MCF 10A (cell line): ENCODE data around the gene FRAS1. TPM values are rescaled to one million over a fixed set of nuclear protein-coding genes. Genes with fewer than 3 reads are reported as not detected.
A peak's percentile ranks its signal among the peaks of the same experiment; 100 is the strongest.

ENCODE experiments used
- BruUV-seq: library from RNA; stranded (reverse); fragments of 400-500 nt; replicated peaks from 2 replicates; lab custom pipeline; 2021; lab: Mats Ljungman, UMichigan
- CTCF ChIA-PET: fragments of 300-600 bp; sonication (Branson Sonifier 250); formaldehyde crosslinking; extraction: SDS; loops from one replicate; lab custom pipeline; 2021; ENCODE audit warnings: antibody characterized with exemption, inconsistent platforms; lab: Yijun Ruan, JAX
- POLR2A ChIA-PET: fragments of 300-600, 350-650 bp; sonication (Branson Sonifier 250); formaldehyde crosslinking; extraction: SDS; loops from one replicate; lab custom pipeline; 2020; ENCODE audit warnings: antibody characterized with exemption, inconsistent platforms; lab: Yijun Ruan, JAX
- DNase-seq: peaks from one replicate; pipeline ENCODE4 v3.0.0-alpha.2; 2018; ENCODE audit not compliant: unreplicated experiment
- H3K27ac Mint-ChIP-seq: one replicate; pipeline ENCODE4 v1.8.0; 2022; ENCODE audit warnings: mild to moderate bottlenecking, low read depth, mixed read lengths; ENCODE audit not compliant: unreplicated experiment
- H3K27me3 Mint-ChIP-seq: one replicate; pipeline ENCODE4 v1.8.0; 2022; ENCODE audit warnings: mixed read lengths; ENCODE audit not compliant: insufficient read depth, unreplicated experiment
- H3K36me3 Mint-ChIP-seq: one replicate; pipeline ENCODE4 v1.8.0; 2022; ENCODE audit warnings: mild to moderate bottlenecking, moderate library complexity, mixed read lengths; ENCODE audit not compliant: insufficient read depth, unreplicated experiment
- H3K4me1 Mint-ChIP-seq: one replicate; pipeline ENCODE4 v1.8.0; 2022; ENCODE audit warnings: mixed read lengths; ENCODE audit not compliant: insufficient read depth, unreplicated experiment
- H3K4me3 Mint-ChIP-seq: one replicate; pipeline ENCODE4 v1.8.0; 2022; ENCODE audit warnings: mild to moderate bottlenecking, moderate library complexity, mixed read lengths; ENCODE audit not compliant: unreplicated experiment
- H3K9me3 Mint-ChIP-seq: one replicate; pipeline ENCODE4 v1.8.0; 2022; ENCODE audit warnings: mixed read lengths; ENCODE audit not compliant: unreplicated experiment
- CTCF ChIP-seq: fragments of 200-600 bp; IDR thresholded peaks from one replicate; pipeline ENCODE4 v1.8.0; 2022; ENCODE audit warnings: antibody characterized with exemption, mild to moderate bottlenecking; ENCODE audit not compliant: unreplicated experiment
- intact Hi-C: fragments of 100-400 bp; cut with micrococcal nuclease; formaldehyde crosslinking; loops from 2 replicates; pipeline ENCODE4 v1.14.1; 2022
- total RNA-seq: library from RNA; stranded (reverse); gene quantifications from 2 replicates; pipeline ENCODE4 v1.2.3, GENCODE V29; 2022

FRAS1 gene
- total RNA-seq, 1 experiment from 2014 or later: 2.0 TPM

- no peaks in the 10 kb centered on the region for H3K9me3 Mint-ChIP-seq
- DNase-seq: no peak
- H3K36me3 Mint-ChIP-seq: peaks cover 25% of the 10 kb centered on the region
- TF ChIP-seq CTCF: no peak
- no peaks in the 10 kb centered on the region for H3K27me3 Mint-ChIP-seq
- BruUV-seq: no TSS peak
- ChIA-PET POLR2A (interaction anchor here (1.1 to 4.4 kb wide), 4 partner anchors 11 to 631 kb away, joined by 3 to 38 read pairs (median 4); no protein-coding TSS in a partner anchor), CTCF (interaction anchor here (0.5 to 1.2 kb wide), 5 partner anchors 13 to 787 kb away, joined by 3 to 5 read pairs (median 3); partner anchors contain the start of gene FRAS1)
- peaks cover 42% of the 10 kb centered on the region for H3K4me1 Mint-ChIP-seq
- peak overlapping the region; percentile 39 for H3K27ac Mint-ChIP-seq
- H3K4me3 Mint-ChIP-seq: peak overlapping the region; percentile 93
- intact Hi-C loops: loop anchor here (5.0 kb wide), 1 partner anchor 224 kb away; the partner anchor contains the start of gene BMP2K
These were observed 496.5 kb downstream of the FRAS1 start for GRCh38 chr4:78553529-78554060.

- DNase-seq: peak; percentile 54
- Mint-ChIP-seq H3K4me3 (no peak overlapping the region), H3K4me1 (peaks cover 53% of the 10 kb centered on the region), H3K27me3 (no peaks in the 10 kb centered on the region), H3K36me3 (peaks cover 25% of the 10 kb centered on the region), H3K27ac (peak overlapping the region; percentile 93), H3K9me3 (no peaks in the 10 kb centered on the region)
- ChIA-PET CTCF (no interaction called here), POLR2A (interaction anchor here (0.8 to 1.2 kb wide), 3 partner anchors 9 to 13 kb away, joined by 3 to 7 read pairs (median 4); no protein-coding TSS in a partner anchor)
- BruUV-seq: no TSS peak
- intact Hi-C loops: no loop called here
- no peak for TF ChIP-seq CTCF
These were observed 499.5 kb downstream of the FRAS1 start for GRCh38 chr4:78556665-78557064.

- Mint-ChIP-seq H3K36me3 (peaks cover 25% of the 10 kb centered on the region), H3K4me3 (no peak overlapping the region), H3K27ac (peak overlapping the region; percentile 93), H3K4me1 (peaks cover 65% of the 10 kb centered on the region), H3K9me3 (no peaks in the 10 kb centered on the region), H3K27me3 (no peaks in the 10 kb centered on the region)
- CTCF ChIA-PET: no interaction called here
- BruUV-seq: TSS peak; percentile 56
- POLR2A ChIA-PET: no interaction called here
- intact Hi-C loops: no loop called here
- TF ChIP-seq CTCF: no peak
- no peak for DNase-seq
These were observed 500.7 kb downstream of the FRAS1 start for GRCh38 chr4:78557841-78558240.

- H3K36me3 Mint-ChIP-seq: peaks cover 25% of the 10 kb centered on the region
These were observed 501.3 kb downstream of the FRAS1 start for GRCh38 chr4:78558410-78558809.

More at GRCh38 chr4:78558410-78558809, 501.3 kb downstream of the FRAS1 start:
- ChIA-PET CTCF (no interaction called here), POLR2A (interaction anchor here (1.6 kb wide), 1 partner anchor 10 kb away, joined by 11 read pairs; no protein-coding TSS in a partner anchor)
- H3K9me3 Mint-ChIP-seq: no peaks in the 10 kb centered on the region
- DNase-seq: no peak
- peaks cover 63% of the 10 kb centered on the region for H3K4me1 Mint-ChIP-seq
- no peak for TF ChIP-seq CTCF
- H3K4me3 Mint-ChIP-seq: no peak overlapping the region
- H3K27me3 Mint-ChIP-seq: no peaks in the 10 kb centered on the region
- no TSS peak for BruUV-seq
- intact Hi-C loops: no loop called here
- H3K27ac Mint-ChIP-seq: peak overlapping the region; percentile 93
